IMR-90 (cell line): Measurements from ENCODE around the gene CAVIN1. TPM values are rescaled to one million over a fixed set of nuclear protein-coding genes. Genes with fewer than 3 reads are reported as not detected.

Experiments
- ATAC-seq: fragments of 200-7000 bp; cut with Tn5 transposase; 2 replicates; pipeline ENCODE4 v1.9.1; 2020; ENCODE audit warnings: low read depth, mild to moderate bottlenecking, moderate library complexity
- BruUV-seq: library from RNA; stranded (reverse); fragments of 400-500 nt; replicated peaks from 2 replicates; lab custom pipeline; 2021; lab: Mats Ljungman, UMichigan
- CTCF ChIA-PET: fragments of 300-600 bp; formaldehyde crosslinking; extraction: SDS; loops from one replicate; lab custom pipeline; 2021; ENCODE audit warnings: antibody characterized with exemption; lab: Yijun Ruan, JAX
- POLR2A ChIA-PET: fragments of 300-600 bp; sonication (Branson Sonifier 250); formaldehyde crosslinking; loops from one replicate; lab custom pipeline; 2022; ENCODE audit warnings: antibody characterized with exemption; ENCODE audit not compliant: unreplicated experiment; lab: Charles Lee
- DNase-seq: peaks from one replicate; pipeline ENCODE4 v3.0.0; 2013
- H2AFZ ChIP-seq: replicated peaks from 2 replicates; pipeline ENCODE3; 2013; ENCODE audit warnings: low read length, mild to moderate bottlenecking; ENCODE audit not compliant: poor library complexity
- H2AK5ac ChIP-seq: 2 replicates; pipeline ENCODE4 v1.6.1; 2013; ENCODE audit warnings: low read depth, low read length, inconsistent platforms
- H2AK9ac ChIP-seq: replicated peaks from 2 replicates; pipeline ENCODE3; 2013; ENCODE audit warnings: mild to moderate bottlenecking, low read depth, low read length, moderate library complexity; ENCODE audit not compliant: poor library complexity
- H2BK120ac ChIP-seq: 2 replicates; pipeline ENCODE4 v1.6.1; 2013; ENCODE audit warnings: low read depth, low read length, inconsistent platforms
- H2BK15ac ChIP-seq: 3 replicates; pipeline ENCODE4 v1.6.1; 2013; ENCODE audit warnings: low read depth, low read length, inconsistent platforms
- H2BK20ac ChIP-seq: 2 replicates; pipeline ENCODE4 v1.6.1; 2013; ENCODE audit warnings: low read depth, mild to moderate bottlenecking, inconsistent platforms, low read length, moderate library complexity
- H2BK5ac ChIP-seq: 2 replicates; pipeline ENCODE4 v1.6.1; 2013; ENCODE audit warnings: mild to moderate bottlenecking, low read depth, low read length, inconsistent platforms; ENCODE audit not compliant: poor library complexity, severe bottlenecking
- H3K14ac ChIP-seq: replicated peaks from 2 replicates; pipeline ENCODE4 v1.6.1; 2013; ENCODE audit warnings: low read depth, low read length, inconsistent platforms
- H3K18ac ChIP-seq: 2 replicates; pipeline ENCODE4 v1.6.1; 2013; ENCODE audit warnings: low read depth, low read length, control low read depth
- H3K23ac ChIP-seq: 2 replicates; pipeline ENCODE4 v1.6.1; 2013; ENCODE audit warnings: low read depth, low read length, inconsistent platforms
- H3K27ac ChIP-seq: 2 replicates; pipeline ENCODE4 v1.5.1; 2013; ENCODE audit warnings: mild to moderate bottlenecking, control low read depth, low read length; ENCODE audit not compliant: insufficient read depth
- H3K27me3 ChIP-seq: 2 replicates; pipeline ENCODE4 v1.6.1; 2013; ENCODE audit warnings: low read length; ENCODE audit not compliant: control insufficient read depth, insufficient read depth
- H3K36me3 ChIP-seq: 2 replicates; pipeline ENCODE4 v1.6.1; 2013; ENCODE audit warnings: low read length, mixed read lengths; ENCODE audit not compliant: control insufficient read depth, insufficient read depth
- H3K4ac ChIP-seq: 2 replicates; pipeline ENCODE4 v1.6.1; 2013; ENCODE audit warnings: low read depth, low read length, inconsistent platforms
- H3K4me1 ChIP-seq: 2 replicates; pipeline ENCODE4 v1.6.1; 2013; ENCODE audit warnings: low read length, mixed read lengths; ENCODE audit not compliant: control insufficient read depth, insufficient read depth
- H3K4me2 ChIP-seq: 2 replicates; pipeline ENCODE4 v1.6.1; 2013; ENCODE audit warnings: low read depth, mild to moderate bottlenecking, control low read depth, low read length, moderate library complexity
- H3K4me3 ChIP-seq: 2 replicates; pipeline ENCODE4 v1.5.1; 2013; ENCODE audit warnings: low read depth, mild to moderate bottlenecking, control low read depth, low read length, moderate library complexity; ENCODE audit not compliant: insufficient read depth
- H3K56ac ChIP-seq: 2 replicates; pipeline ENCODE4 v1.6.1; 2013; ENCODE audit warnings: low read length, inconsistent platforms; ENCODE audit not compliant: insufficient read depth; ENCODE audit errors: extremely low read depth
- H3K79me1 ChIP-seq, 2 experiments: 2 replicates each; pipeline ENCODE4 v1.6.1; 2013; ENCODE audit warnings: low read length in 2 of 2, inconsistent platforms in 1 of 2, low read depth in 1 of 2
- H3K9ac ChIP-seq: 2 replicates; pipeline ENCODE4 v1.6.1; 2013; ENCODE audit warnings: low read depth, low read length, control low read depth
- H3K9me1 ChIP-seq: 2 replicates; pipeline ENCODE4 v1.6.1; 2013; ENCODE audit warnings: low read length, inconsistent platforms; ENCODE audit not compliant: insufficient read depth
- H3K9me3 ChIP-seq: 2 replicates; pipeline ENCODE4 v1.6.1; 2013; ENCODE audit warnings: low read length; ENCODE audit not compliant: control insufficient read depth, insufficient read depth
- H4K20me1 ChIP-seq: 2 replicates; pipeline ENCODE4 v1.6.1; 2013; ENCODE audit warnings: low read length, inconsistent platforms; ENCODE audit not compliant: insufficient read depth
- H4K5ac ChIP-seq: 2 replicates; pipeline ENCODE4 v1.6.1; 2013; ENCODE audit warnings: mild to moderate bottlenecking, low read depth, low read length, control low read depth
- H4K8ac ChIP-seq, 2 experiments: 2 replicates each; pipeline ENCODE4 v1.6.1; 2013; ENCODE audit warnings: low read depth in 2 of 2, low read length in 2 of 2, control low read depth in 1 of 2, inconsistent platforms in 1 of 2
- H4K91ac ChIP-seq: 2 replicates; pipeline ENCODE4 v1.6.1; 2013; ENCODE audit warnings: low read depth, low read length, inconsistent platforms; ENCODE audit not compliant: insufficient read depth
- MXI1 ChIP-seq: IDR thresholded peaks from 2 replicates; pipeline ENCODE4 v1.6.1; 2012; ENCODE audit warnings: low read depth, mild to moderate bottlenecking, low read length, moderate library complexity, borderline replicate concordance
- WGBS, 2 experiments: methylation state at CpG; one replicate each; pipeline versions ENCODE4 v1.1.5 to v1.1.7; 2013; ENCODE audit warnings: missing lambda C conversion rate in 2 of 2; ENCODE audit not compliant: insufficient read length in 1 of 2; ENCODE audit errors: extremely low coverage in 2 of 2; 5-methylcytosine and 5-hydroxymethylcytosine counted together
- dilution Hi-C: fragments of 300-500 bp; cut with HindIII; formaldehyde crosslinking; loops from one replicate; pipeline ENCODE4 v1.14.3; 2018; ENCODE audit warnings: low sequenced_read_pairs; ENCODE audit not compliant: unreplicated experiment
- in situ Hi-C: fragments of 300-500 bp; cut with MboI; formaldehyde crosslinking; loops from 3 replicates; pipeline ENCODE4 v1.14.3; 2019; ENCODE audit warnings: low sequenced_read_pairs, inconsistent platforms, mixed read lengths
- intact Hi-C: fragments of 100-400 bp; cut with micrococcal nuclease; formaldehyde crosslinking; loops from 2 replicates; pipeline ENCODE4 v1.10.0; 2022
- polyA plus RNA-seq, 3 experiments: library from polyadenylated mRNA; depleted of rRNA; stranded (reverse); fragments of >200 nt; gene quantifications; 2 replicates each; pipeline ENCODE4 v1.2.3, GENCODE V29; 2012; ENCODE audit warnings: low replicate concordance in 1 of 3
- total RNA-seq: library from RNA; depleted of rRNA; stranded (reverse); fragments of >200 nt; gene quantifications from 2 replicates; pipeline ENCODE4 v1.2.3, GENCODE V29; 2012

Gene CAVIN1
- total and polyA plus RNA-seq, 2 of the 4 experiments (the other 2 are of a cell fraction) = 491 to 556 TPM

- no TSS peak for BruUV-seq
- Histone ChIP-seq H2BK20ac (no peak overlapping the region), H3K23ac (no peak overlapping the region), H4K91ac (no peak overlapping the region), H3K4me2 (no peak overlapping the region), H3K27ac (no peak overlapping the region), H2BK15ac (no peak overlapping the region), H3K36me3 (peaks cover 10% of the 10 kb centered on the region), H3K56ac (no peak overlapping the region), H3K4me1 (peaks cover 4% of the 10 kb centered on the region), H2AK5ac (no peak overlapping the region), H2AK9ac (no peak overlapping the region), H3K9ac (no peak overlapping the region), H4K20me1 (peaks cover 2% of the 10 kb centered on the region; the same call in 1 of the 2 replicates), H3K27me3 (no peaks in the 10 kb centered on the region), H3K4me3 (no peak overlapping the region), H4K8ac (no peak overlapping the region), H3K9me1 (peaks cover 6% of the 10 kb centered on the region), H3K4ac (no peak overlapping the region), H2BK120ac (no peak overlapping the region), H3K79me1 (peaks cover 5 to 18% of the 10 kb centered on the region in 2 experiments; a peak in 3 of 4 replicates), H2BK5ac (no peak overlapping the region), H4K5ac (no peak overlapping the region), H3K9me3 (no peaks in the 10 kb centered on the region), H3K14ac (no peak overlapping the region), H3K18ac (no peak overlapping the region), H2AFZ (no peak overlapping the region)
- WGBS, 2 experiments = no CpG with 5 or more reads among the region's 5 CpGs
- DNase-seq (no peak), ATAC-seq (no peak)
- dilution Hi-C loops = no loop called here
- CTCF ChIA-PET = no interaction called here
- in situ Hi-C loops = no loop called here
- intact Hi-C loops = loop anchor here (5.0 kb wide), 1 partner anchor 34 kb away; no protein-coding TSS in a partner anchor
- POLR2A ChIA-PET = no interaction called here
- no peak for TF ChIP-seq MXI1
Measured at GRCh38 chr17:42467889-42468288, 44.8 kb upstream of the CAVIN1 start.
